GM06990 (cell line): ENCODE measurements around the gene MAN2C1.
"Not testable (repeated sequence)": the region's sequence is repeated elsewhere in the genome, so short reads cannot be mapped to it uniquely, and the experiment has no call there.

Experiments
- DNase-seq: peaks from one replicate; pipeline ENCODE4 v3.0.0-alpha.2; 2011; ENCODE audit not compliant: insufficient read length; ENCODE audit errors: extremely low read depth
- H3K27me3 ChIP-seq: replicated peaks from 2 replicates; pipeline ENCODE4 v1.6.0; 2011; ENCODE audit warnings: low read length; ENCODE audit not compliant: control insufficient read depth, insufficient read depth
- H3K36me3 ChIP-seq: 2 replicates; pipeline ENCODE4 v1.5.1; 2011; ENCODE audit warnings: low read length; ENCODE audit not compliant: control insufficient read depth, insufficient read depth
- H3K4me3 ChIP-seq: replicated peaks from 2 replicates; pipeline ENCODE4 v1.5.1; 2011; ENCODE audit warnings: low read depth, mild to moderate bottlenecking, control low read depth, low read length
- TF ChIP-seq, protein P1 (sequence below): IDR thresholded peaks from 2 replicates; pipeline ENCODE4 v1.5.1; 2011; ENCODE audit warnings: low read length, control low read depth, mild to moderate bottlenecking, inconsistent platforms; ENCODE audit not compliant: insufficient read depth, poor library complexity, severe bottlenecking

Gene MAN2C1

DNA sequence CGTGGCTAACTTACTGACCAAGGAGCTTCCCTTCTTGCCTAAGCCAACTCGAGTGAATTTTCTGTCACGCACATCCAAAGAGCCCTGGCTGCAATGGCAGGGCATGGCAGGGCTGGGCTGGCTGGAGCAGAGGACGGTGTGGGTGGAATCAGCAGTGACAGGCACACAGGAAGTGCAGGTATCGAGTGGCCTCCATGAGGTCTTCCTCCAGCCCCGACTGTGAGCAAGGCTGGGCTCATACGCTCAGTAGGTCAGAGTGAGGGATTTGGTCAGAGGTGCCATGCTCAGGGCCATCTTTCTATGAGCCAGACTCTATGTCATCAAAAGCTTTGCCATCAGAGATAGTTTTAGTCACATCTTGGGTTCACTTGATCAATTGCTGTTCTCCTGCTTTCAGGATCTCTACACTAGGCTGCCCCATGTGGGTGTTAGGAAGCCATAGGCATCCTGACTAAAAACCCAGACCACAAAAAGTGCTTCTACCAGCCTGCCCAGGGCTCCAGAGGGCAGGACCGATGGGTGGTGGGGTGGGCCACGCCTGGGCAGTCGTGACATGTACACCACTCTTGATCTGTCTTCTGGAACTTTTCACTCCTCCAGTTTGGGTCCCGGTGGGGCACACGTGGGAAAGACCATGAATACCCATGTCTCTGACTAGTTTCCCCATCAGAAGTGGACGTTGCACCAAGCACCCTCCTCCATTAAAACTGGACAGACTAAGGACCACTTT lies 55.1 kb downstream of the MAN2C1 start:
- no peaks in the 10 kb centered on the region; the same call in 1 of the 2 replicates for H3K27me3 ChIP-seq
- H3K36me3 ChIP-seq, result no peaks in the 10 kb centered on the region
- TF ChIP-seq, protein P1, sequence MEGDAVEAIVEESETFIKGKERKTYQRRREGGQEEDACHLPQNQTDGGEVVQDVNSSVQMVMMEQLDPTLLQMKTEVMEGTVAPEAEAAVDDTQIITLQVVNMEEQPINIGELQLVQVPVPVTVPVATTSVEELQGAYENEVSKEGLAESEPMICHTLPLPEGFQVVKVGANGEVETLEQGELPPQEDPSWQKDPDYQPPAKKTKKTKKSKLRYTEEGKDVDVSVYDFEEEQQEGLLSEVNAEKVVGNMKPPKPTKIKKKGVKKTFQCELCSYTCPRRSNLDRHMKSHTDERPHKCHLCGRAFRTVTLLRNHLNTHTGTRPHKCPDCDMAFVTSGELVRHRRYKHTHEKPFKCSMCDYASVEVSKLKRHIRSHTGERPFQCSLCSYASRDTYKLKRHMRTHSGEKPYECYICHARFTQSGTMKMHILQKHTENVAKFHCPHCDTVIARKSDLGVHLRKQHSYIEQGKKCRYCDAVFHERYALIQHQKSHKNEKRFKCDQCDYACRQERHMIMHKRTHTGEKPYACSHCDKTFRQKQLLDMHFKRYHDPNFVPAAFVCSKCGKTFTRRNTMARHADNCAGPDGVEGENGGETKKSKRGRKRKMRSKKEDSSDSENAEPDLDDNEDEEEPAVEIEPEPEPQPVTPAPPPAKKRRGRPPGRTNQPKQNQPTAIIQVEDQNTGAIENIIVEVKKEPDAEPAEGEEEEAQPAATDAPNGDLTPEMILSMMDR, result no peak
- H3K4me3 ChIP-seq, result no peak overlapping the region
- no peak for DNase-seq

DNA sequence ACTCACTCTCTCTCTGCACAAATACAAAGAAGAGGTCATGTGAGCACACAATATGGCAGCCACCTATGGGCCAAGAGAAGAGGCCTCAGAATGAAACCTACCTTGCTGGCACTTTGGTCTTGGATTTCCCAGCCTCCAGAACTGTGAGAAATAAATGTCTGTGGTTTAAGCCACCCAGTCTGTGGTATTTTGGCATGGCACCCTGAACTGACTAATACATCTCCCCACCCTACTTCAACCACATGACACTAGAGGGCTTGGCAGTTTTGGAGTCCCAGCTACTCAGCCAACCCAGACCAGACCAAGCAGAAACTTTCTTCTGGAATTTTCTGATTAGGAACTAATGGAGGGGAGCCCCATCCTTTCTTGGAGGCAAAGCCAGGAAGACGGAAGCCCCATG lies 55.9 kb downstream of the MAN2C1 start:
- H3K36me3 ChIP-seq, DNase-seq, H3K27me3 ChIP-seq, H3K4me3 ChIP-seq: not testable (repeated sequence)

DNA sequence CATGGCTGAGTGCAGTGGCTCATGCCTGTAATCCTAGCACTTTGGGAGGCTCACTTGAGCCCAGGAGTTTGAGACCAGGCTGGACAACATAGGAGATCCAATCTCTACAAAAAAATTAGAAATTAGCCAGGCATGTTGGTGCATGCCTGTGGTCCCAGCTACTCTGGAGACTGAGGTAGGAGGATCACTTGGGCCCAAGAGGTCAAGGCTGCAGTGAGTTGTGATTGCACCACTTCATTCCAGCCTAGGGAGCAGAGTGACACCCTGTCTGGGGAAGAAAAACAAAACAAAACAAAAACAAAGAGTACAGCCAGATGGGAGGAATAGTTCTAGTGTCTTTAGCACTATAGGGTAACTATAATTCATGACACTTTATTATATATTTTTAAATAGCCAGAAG lies 58.7 kb downstream of the MAN2C1 start:
- DNase-seq, result no peak
- TF ChIP-seq, protein P1, result no peak
- H3K27me3 ChIP-seq, result no peaks in the 10 kb centered on the region; the same call in 1 of the 2 replicates
- no peak overlapping the region for H3K4me3 ChIP-seq
- H3K36me3 ChIP-seq, result no peaks in the 10 kb centered on the region

DNA sequence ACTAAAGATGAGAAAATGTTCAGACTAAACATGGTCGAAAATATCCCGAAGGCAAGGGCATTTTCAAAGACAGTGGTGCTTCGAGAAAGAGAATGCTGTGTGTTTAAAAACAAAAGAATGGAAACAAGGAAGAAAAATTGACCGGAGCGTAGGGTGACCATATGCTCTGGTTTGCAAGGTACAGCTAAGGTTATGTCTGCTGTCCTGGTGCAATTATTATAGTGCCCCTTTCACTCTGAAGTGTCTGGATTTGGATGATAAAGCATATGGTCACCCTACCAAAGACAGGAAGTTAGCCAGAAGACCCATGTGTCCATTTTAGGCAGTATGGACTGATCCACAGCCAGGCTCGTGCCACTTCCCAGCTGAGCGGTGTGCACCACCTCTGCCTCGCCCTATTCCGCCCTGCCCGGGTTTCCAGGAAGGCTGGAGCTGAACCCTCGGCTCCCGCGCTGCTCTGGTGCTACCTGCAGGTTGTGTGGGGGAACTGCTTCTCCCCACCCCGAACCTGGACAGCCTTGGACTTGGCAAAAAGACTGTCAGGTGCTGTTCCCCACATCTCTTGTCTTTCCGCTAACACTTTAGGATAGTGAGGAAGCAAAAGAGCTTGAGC lies 60.5 kb downstream of the MAN2C1 start:
- H3K27me3 ChIP-seq, result no peaks in the 10 kb centered on the region; the same call in 1 of the 2 replicates
- no peaks in the 10 kb centered on the region for H3K36me3 ChIP-seq
- DNase-seq, result peak; percentile 15
- H3K4me3 ChIP-seq, result no peak overlapping the region
- TF ChIP-seq, protein P1, result peak; percentile 46

DNA sequence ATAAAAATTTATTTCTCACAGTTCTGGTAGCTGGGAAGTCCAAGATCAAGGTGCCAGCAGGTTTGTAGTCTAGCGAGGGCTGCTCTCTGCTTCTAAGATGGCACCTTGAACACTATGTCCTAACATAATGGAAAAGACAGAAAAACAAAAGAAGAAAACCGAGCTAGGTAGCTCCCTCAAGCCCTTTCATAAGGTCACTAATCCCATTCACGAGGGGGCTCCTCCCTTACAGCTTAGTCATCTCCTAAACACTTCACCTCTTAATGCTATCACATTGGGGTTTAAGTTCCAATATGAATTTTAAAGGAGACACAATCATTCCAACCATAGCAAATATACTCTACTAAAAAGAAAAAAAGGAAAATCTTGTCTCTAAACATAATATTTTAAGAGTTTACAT lies 62.2 kb downstream of the MAN2C1 start:
- Histone ChIP-seq H3K4me3 (no peak overlapping the region), H3K27me3 (no peaks in the 10 kb centered on the region; the same call in 1 of the 2 replicates), H3K36me3 (no peaks in the 10 kb centered on the region)
- TF ChIP-seq, protein P1, result no peak
- DNase-seq, result no peak
